ENCODE measurements around the gene CASP8. TPM values are rescaled to one million over a fixed set of nuclear protein-coding genes. Genes with fewer than 3 reads are reported as not detected.

Gene CASP8
- total and polyA plus RNA-seq, 2 of the 8 experiments (the other 6 are each of a cell fraction or from before 2014, with no cell fraction given), result 2.3 to 3.6 TPM

- TF ChIP-seq EZH2 (IDR thresholded peaks at IDR 0.05; ENCODE audit: low read depth, low read length, severe bottlenecking) (no peak), ZNF274 (IDR thresholded peaks at IDR 0.05; ENCODE audit: borderline replicate concordance, extremely low read depth, low read length) (no peak), HDAC2 (IDR thresholded peaks at IDR 0.05; ENCODE audit: borderline replicate concordance in 1 of 2, low read depth in 2 of 2, low read length in 2 of 2) (no peak), RFX5 (IDR thresholded peaks at IDR 0.05; ENCODE audit: borderline replicate concordance, low read depth, low read length) (no peak), TAF1 (IDR thresholded peaks at IDR 0.05; ENCODE audit: low read depth, low read length) (no peak), ASH2L (IDR thresholded peaks at IDR 0.05; ENCODE audit: low read length) (no peak)
Measured at GRCh38 chr2:201262718-201263117, 2.4 kb downstream of the CASP8 start (continued).
